Common myeloid progenitor, CD34-positive (primary cell): Measurements from ENCODE around the gene LIPG.

ENCODE experiments used
- CTCF ChIA-PET: fragments of 350-600 bp; sonication (Branson Sonifier 250); formaldehyde crosslinking; loops from one replicate; lab custom pipeline; 2021; ENCODE audit warnings: antibody characterized with exemption; lab: Charles Lee
- POLR2A ChIA-PET: fragments of 350-600 bp; sonication (Branson Sonifier 250); formaldehyde crosslinking; loops from one replicate; lab custom pipeline; 2021; ENCODE audit warnings: antibody characterized with exemption; lab: Charles Lee
- DNase-seq, 3 donors: peaks; one replicate each; pipeline versions ENCODE4 v3.0.0 to v3.0.0-alpha.2; 2013
- H3K27ac ChIP-seq, 2 experiments: 1 replicate in 1 of 2; 2 replicates in 1 of 2; pipeline ENCODE4 v1.7.0; 2013; ENCODE audit warnings: inconsistent platforms in 2 of 2, low read length in 2 of 2, mild to moderate bottlenecking in 2 of 2, low read depth in 1 of 2, moderate library complexity in 1 of 2; ENCODE audit not compliant: severe bottlenecking in 2 of 2, insufficient read depth in 1 of 2, poor library complexity in 1 of 2
- H3K27me3 ChIP-seq, 5 experiments: replicated peaks in 2 of 5; 1 replicate in 3 of 5; 2 replicates in 2 of 5; pipeline versions ENCODE4 v1.6.1 to v1.7.0; 2013; ENCODE audit warnings: low read length in 4 of 5, mild to moderate bottlenecking in 2 of 5, moderate library complexity in 2 of 5, inconsistent platforms in 1 of 5; ENCODE audit not compliant: insufficient read depth in 5 of 5, control insufficient read depth in 4 of 5
- H3K36me3 ChIP-seq, 4 experiments: 1 replicate in 2 of 4; 2 replicates in 2 of 4; pipeline versions ENCODE4 v1.6.1 to v1.7.0; 2013; ENCODE audit warnings: low read length in 3 of 4, control low read depth in 1 of 4, mild to moderate bottlenecking in 1 of 4; ENCODE audit not compliant: control insufficient read depth in 4 of 4, insufficient read depth in 4 of 4
- H3K4me1 ChIP-seq, 4 experiments: 1 replicate in 3 of 4; 2 replicates in 1 of 4; pipeline versions ENCODE4 v1.6.1 to v1.7.1; 2013; ENCODE audit warnings: low read length in 3 of 4, mild to moderate bottlenecking in 3 of 4, control low read depth in 1 of 4, inconsistent platforms in 1 of 4, moderate library complexity in 1 of 4; ENCODE audit not compliant: control insufficient read depth in 4 of 4, insufficient read depth in 4 of 4; ENCODE audit errors: control extremely low read depth in 1 of 4
- H3K4me3 ChIP-seq, 7 experiments: 1 replicate in 4 of 7; 2 replicates in 3 of 7; pipeline versions ENCODE4 v1.5.1 to v1.7.0; 2013; ENCODE audit warnings: mild to moderate bottlenecking in 7 of 7, low read length in 6 of 7, moderate library complexity in 6 of 7, inconsistent platforms in 2 of 7, low read depth in 2 of 7, control low read depth in 1 of 7; ENCODE audit not compliant: insufficient read depth in 4 of 7, control insufficient read depth in 1 of 7; ENCODE audit errors: extremely low read depth in 1 of 7
- H3K9me3 ChIP-seq, 5 experiments: 1 replicate in 4 of 5; 2 replicates in 1 of 5; pipeline versions ENCODE4 v1.6.1 to v1.7.1; 2013; ENCODE audit warnings: low read length in 4 of 5, mild to moderate bottlenecking in 2 of 5, inconsistent platforms in 1 of 5, low read depth in 1 of 5, moderate library complexity in 1 of 5; ENCODE audit not compliant: control insufficient read depth in 4 of 5, insufficient read depth in 2 of 5; ENCODE audit errors: control extremely low read depth in 1 of 5
- whole genome bisulfite sequencing: methylation state at CpG from one replicate; pipeline ENCODE4 v1.1.5; 2013; ENCODE audit not compliant: insufficient coverage; 5-methylcytosine and 5-hydroxymethylcytosine counted together

The LIPG gene

DNA sequence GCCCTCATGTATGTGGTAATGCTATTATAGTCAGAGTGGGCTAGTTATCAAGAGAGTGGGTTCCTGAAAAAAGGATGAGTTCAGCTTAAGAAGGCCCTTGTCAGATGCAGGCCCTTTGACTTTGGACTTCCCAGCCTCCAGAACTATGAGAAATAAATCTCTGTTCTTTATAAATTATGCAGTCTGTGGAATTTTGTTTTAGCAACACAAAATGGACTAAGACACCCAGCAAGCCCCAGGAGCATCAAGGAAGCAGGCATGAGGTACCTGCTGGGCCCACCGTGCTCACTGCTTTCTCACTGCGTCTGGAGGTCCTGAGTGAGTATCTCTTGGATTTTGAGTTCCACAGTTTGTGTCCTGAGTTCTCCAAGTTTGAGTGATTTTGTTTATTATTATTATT lies 35.9 kb upstream of the LIPG start:
- Histone ChIP-seq H3K36me3 (no peaks in the 10 kb centered on the region), H3K4me3 (no peak overlapping the region), H3K9me3 (no peaks in the 10 kb centered on the region), H3K27ac (no peak overlapping the region), H3K27me3 (peaks cover 0 to 3% (median 1%) of the 10 kb centered on the region in 5 experiments), H3K4me1 (no peaks in the 10 kb centered on the region)
- no peak for DNase-seq
- WGBS, result 89% methylated on average over 1 of the region's 2 CpGs
- CTCF ChIA-PET, result no interaction called here
- POLR2A ChIA-PET, result no interaction called here

DNA sequence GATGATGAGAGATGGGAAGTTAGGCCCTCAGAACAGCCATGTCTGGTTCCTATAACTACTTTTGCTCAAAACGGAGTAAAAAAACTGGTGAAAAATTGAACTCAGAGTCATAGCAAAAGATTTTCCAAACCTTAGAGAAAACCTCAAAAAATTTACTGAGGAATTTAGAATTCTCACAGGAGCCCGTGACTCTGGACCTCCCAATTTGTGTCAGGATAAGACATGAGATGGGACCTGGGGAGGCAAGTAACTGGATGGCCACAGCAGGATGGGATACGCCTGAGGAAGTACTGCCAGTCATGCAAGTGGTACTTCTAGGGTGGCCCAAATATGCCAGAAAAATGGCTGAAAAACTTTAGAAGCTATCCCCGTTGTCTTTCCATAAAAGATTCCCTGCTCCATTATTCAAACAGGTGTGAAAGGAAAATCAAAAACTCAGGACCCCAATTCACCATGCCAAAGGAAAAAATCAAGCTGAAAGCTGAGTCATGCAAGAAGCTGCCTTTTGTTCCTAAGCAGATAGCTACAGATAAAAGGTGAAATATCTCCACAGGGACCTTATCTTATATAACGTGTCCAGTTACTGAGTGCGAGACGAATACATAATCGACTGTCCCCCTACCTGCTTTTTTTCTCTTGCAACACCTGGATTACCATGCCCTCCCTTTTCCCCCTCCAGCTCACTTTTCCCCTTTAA lies 34.1 kb upstream of the LIPG start:
- H3K4me1 ChIP-seq, result no peaks in the 10 kb centered on the region
- H3K27ac ChIP-seq, result no peak overlapping the region
- H3K36me3 ChIP-seq, result no peaks in the 10 kb centered on the region
- WGBS, result 84% methylated on average over 7 of the region's 8 CpGs
- no peak for DNase-seq
- H3K9me3 ChIP-seq, result no peaks in the 10 kb centered on the region
- peaks cover 0 to 3% (median 1%) of the 10 kb centered on the region in 5 experiments for H3K27me3 ChIP-seq
- H3K4me3 ChIP-seq, result no peak overlapping the region
- ChIA-PET POLR2A (no interaction called here), CTCF (no interaction called here)

DNA sequence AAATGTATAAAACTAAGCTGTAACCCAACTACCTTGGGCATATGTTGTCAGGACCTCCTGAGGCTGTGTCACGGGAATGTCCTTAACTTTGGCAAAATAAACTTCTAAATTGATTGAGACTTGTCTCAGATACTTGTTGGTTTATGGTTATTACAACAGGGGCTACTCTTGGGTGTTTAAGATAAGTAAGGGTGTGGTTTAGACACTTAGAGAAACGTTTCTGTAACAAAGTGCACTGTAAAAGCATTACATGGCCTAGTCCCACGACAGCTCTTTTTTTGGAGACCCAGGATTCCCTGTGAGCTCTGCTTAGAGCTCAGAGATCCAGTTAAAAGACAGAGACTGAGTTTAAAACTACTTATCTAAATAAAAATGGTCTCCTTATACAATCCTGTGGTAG lies 32.3 kb upstream of the LIPG start:
- ChIA-PET CTCF (no interaction called here), POLR2A (no interaction called here)
- 93% methylated on average over 3 of the region's 3 CpGs for WGBS
- no peaks in the 10 kb centered on the region for H3K4me1 ChIP-seq
- no peaks in the 10 kb centered on the region for H3K36me3 ChIP-seq
- no peak for DNase-seq
- no peak overlapping the region for H3K4me3 ChIP-seq
- H3K27ac ChIP-seq, result no peak overlapping the region
- peaks cover 0 to 3% (median 0%) of the 10 kb centered on the region in 5 experiments for H3K27me3 ChIP-seq
- H3K9me3 ChIP-seq, result no peaks in the 10 kb centered on the region

DNA sequence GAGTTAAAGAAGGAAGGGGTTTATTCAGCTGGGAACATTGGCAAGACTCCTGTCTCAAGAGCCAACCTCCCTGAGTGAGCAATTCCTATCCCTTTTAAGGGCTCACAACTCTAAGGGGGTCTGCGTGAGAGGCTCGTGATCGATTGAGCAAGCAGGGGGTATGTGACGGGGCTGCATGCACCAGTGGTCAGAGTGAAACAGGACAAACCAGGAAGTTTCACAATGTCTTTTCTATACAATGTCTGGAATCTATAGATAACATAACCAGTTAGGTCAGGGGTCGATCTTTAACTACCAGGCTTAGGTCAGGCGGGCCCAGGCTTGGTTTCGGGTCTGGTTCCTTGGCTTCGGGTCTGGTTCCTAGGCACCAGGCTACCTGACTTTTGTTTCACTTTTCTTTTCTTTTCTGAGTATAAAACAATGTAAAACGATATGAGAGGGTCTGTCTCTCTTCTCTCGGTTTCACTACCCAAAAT lies 30.1 kb upstream of the LIPG start:
- H3K9me3 ChIP-seq, result peaks cover 0 to 3% (median 0%) of the 10 kb centered on the region in 5 experiments
- DNase-seq, result no peak
- H3K4me1 ChIP-seq, result no peaks in the 10 kb centered on the region
- CTCF ChIA-PET, result interaction anchor here (0.6 kb wide), 1 partner anchor 331 kb away, joined by 3 read pairs; no protein-coding TSS in a partner anchor
- H3K4me3 ChIP-seq, result no peak overlapping the region
- WGBS, result 80% methylated on average over 4 of the region's 10 CpGs
- no peaks in the 10 kb centered on the region for H3K36me3 ChIP-seq
- POLR2A ChIA-PET, result no interaction called here
- peaks cover 0 to 3% (median 0%) of the 10 kb centered on the region in 5 experiments for H3K27me3 ChIP-seq
- no peak overlapping the region for H3K27ac ChIP-seq

DNA sequence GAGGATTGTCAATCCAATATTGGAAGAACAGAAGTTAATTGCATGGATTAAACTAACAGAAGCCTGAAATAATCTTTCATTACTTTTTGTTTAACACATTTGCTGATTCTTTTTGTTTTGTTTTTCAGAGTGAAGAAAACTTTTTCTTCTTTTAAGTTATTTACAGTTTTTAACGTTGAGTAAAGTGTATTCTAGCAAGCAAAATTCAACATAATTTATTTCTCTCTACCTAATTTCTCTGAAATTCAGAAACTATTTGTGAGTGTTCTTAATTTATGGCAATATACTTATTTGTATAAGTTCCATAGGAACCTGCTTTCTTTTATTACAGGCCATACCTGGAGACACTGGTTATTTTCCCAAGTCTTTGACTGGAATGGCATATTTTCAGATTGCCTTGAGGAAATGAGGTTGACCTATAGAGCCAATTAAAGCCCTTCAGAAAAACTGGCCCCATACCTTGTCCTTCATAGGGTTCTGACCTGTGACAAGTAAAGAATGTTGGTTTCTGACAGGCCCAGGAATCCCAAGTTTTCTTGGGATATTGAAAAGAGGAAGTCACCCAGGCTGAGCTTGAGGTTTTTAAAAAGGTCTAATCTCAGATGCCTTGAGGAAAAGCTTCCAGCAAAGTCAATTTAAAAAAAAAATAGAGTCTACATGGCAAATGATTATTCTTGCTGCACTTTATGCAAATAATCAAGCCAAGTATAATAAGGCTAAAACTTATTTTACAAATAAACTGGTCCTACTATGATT lies 26.8 kb upstream of the LIPG start:
- no peaks in the 10 kb centered on the region for H3K36me3 ChIP-seq
- H3K27ac ChIP-seq, result no peak overlapping the region
- no peaks in the 10 kb centered on the region for H3K27me3 ChIP-seq
- no peak for DNase-seq
- POLR2A ChIA-PET, result no interaction called here
- CTCF ChIA-PET, result interaction anchor here (1.1 kb wide), 1 partner anchor 35 kb away, joined by 9 read pairs; no protein-coding TSS in a partner anchor
- H3K4me3 ChIP-seq, result no peak overlapping the region
- WGBS, result no CpG with 5 or more reads among the region's 1 CpG
- no peaks in the 10 kb centered on the region for H3K4me1 ChIP-seq
- H3K9me3 ChIP-seq, result peaks cover 0 to 3% (median 0%) of the 10 kb centered on the region in 5 experiments

DNA sequence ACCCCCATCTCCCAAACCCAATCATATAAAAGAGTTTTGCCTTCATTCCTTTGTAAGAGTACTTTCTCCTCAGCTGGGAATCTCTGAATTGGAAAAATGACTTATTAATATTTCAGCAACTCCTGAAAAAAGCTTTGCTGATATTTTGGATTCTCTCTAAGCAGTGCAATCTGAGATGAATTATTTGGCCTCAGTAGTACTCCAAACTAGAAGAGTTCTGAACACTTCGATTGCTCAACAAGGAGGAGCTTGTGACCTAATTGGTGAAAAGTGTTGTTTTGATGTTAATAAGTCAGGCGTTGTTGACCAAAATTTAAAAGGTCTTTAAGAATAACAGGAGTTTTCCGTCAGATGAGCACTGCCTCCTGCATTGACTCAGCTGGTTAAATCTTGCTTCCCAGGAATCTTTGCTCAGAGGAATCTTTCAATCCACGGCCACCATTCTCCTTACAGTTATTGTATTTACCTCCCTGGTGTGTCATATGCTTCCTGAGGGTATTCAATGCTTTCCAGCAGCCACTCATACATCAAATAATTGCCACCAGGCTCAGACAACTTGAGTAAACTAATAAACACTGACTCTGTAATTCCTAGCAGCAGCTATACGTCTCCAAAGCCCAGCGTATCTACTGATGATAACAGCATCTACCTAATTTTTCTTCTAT lies 24.5 kb upstream of the LIPG start:
- H3K9me3 ChIP-seq, result peaks cover 0 to 3% (median 0%) of the 10 kb centered on the region in 5 experiments
- no peaks in the 10 kb centered on the region for H3K27me3 ChIP-seq
- H3K27ac ChIP-seq, result no peak overlapping the region
- POLR2A ChIA-PET, result no interaction called here
- H3K4me1 ChIP-seq, result no peaks in the 10 kb centered on the region
- no peaks in the 10 kb centered on the region for H3K36me3 ChIP-seq
- WGBS, result 91% methylated on average over 5 of the region's 6 CpGs
- DNase-seq, result no peak
- CTCF ChIA-PET, result no interaction called here
- no peak overlapping the region for H3K4me3 ChIP-seq
